Measurements from ENCODE around the gene PPFIBP2. TPM values are rescaled to one million over a fixed set of nuclear protein-coding genes. Genes with fewer than 3 reads are reported as not detected.

Gene PPFIBP2
- polyA plus RNA-seq, 2 of the 4 experiments (the other 2 are of a cell fraction), result 13.4 to 32.5 TPM

- CTCF ChIA-PET, result interaction anchor here (0.8 to 6.3 kb wide), 8 partner anchors 10 to 594 kb away, joined by 3 to 31 read pairs (median 5); no protein-coding TSS in a partner anchor
Measured at GRCh38 chr11:7691759-7692350, 178.1 kb downstream of the PPFIBP2 start.

GRCh38 chr11:7692426-7692825 is 178.6 kb downstream of the PPFIBP2 start:
- no peak for TF ChIP-seq RCOR1 (IDR thresholded peaks at IDR 0.05; ENCODE audit: low read depth, low read length)
- peak; percentile 42 for TF ChIP-seq MAFK (IDR thresholded peaks at IDR 0.05; ENCODE audit: partially characterized antibody)
- no peak for ATAC-seq
- Histone ChIP-seq H3K9me3 (no peaks in the 10 kb centered on the region), H3K4me1 (no peaks in the 10 kb centered on the region), H3K4me2 (no peak overlapping the region), H3K4me3 (no peak overlapping the region), H3K27ac (no peak overlapping the region)
- ChIA-PET CTCF (interaction anchor here (0.7 to 6.3 kb wide), 7 partner anchors 15 to 595 kb away, joined by 3 to 31 read pairs (median 4); no protein-coding TSS in a partner anchor), POLR2A (no interaction called here)
- FAIRE-seq, result no peak
- no peak for DNase-seq (ENCODE audit: low read depth in 1 of 2, low spot score in 1 of 2)
- WGBS (ENCODE audit: missing lambda C conversion rate), result 37% methylated on average over 3 of the region's 3 CpGs

More at GRCh38 chr11:7691759-7692350, 178.1 kb downstream of the PPFIBP2 start:
- Histone ChIP-seq H3K4me2 (no peak overlapping the region), H3K27ac (no peak overlapping the region), H3K4me1 (no peaks in the 10 kb centered on the region), H3K4me3 (no peak overlapping the region), H3K9me3 (no peaks in the 10 kb centered on the region)
- POLR2A ChIA-PET, result no interaction called here
- ATAC-seq, result no peak
- no peak for DNase-seq (ENCODE audit: low read depth in 1 of 2, low spot score in 1 of 2)
- no peak for TF ChIP-seq SMC3 (IDR thresholded peaks at IDR 0.05)
- no peak for TF ChIP-seq HDAC2 (IDR thresholded peaks at IDR 0.05)
- TF ChIP-seq FOSB (CRISPR knock-in tag; IDR thresholded peaks at IDR 0.05), result no peak
- no peak for TF ChIP-seq POLR2A (IDR thresholded peaks at IDR 0.05; ENCODE audit: low read length)
- no peak for TF ChIP-seq CHD2 (IDR thresholded peaks at IDR 0.05; ENCODE audit: low read length, partially characterized antibody)
- TF ChIP-seq RARB (CRISPR knock-in tag; IDR thresholded peaks at IDR 0.05), result no peak
- TF ChIP-seq RAD21 (conservative IDR thresholded peaks at IDR 0.05 in 1 of 2, IDR thresholded peaks at IDR 0.05 in 1 of 2), result no peak
- WGBS (ENCODE audit: missing lambda C conversion rate), result 47% methylated on average over 6 of the region's 6 CpGs
- FAIRE-seq, result no peak

- CTCF ChIA-PET, result interaction anchor here (0.6 to 2.5 kb wide), 25 partner anchors 9 to 939 kb away, joined by 3 to 13 read pairs (median 4); partner anchors contain the start of gene PPFIBP2
- peak in 1 of 2 experiments; percentile 77; a peak in 3 of 6 replicates for ATAC-seq
- peak overlapping the region; percentile 69 for H3K4me2 ChIP-seq
- H3K27ac ChIP-seq, result peak overlapping the region in 1 of 2 experiments; percentile 43; a peak in 1 of 6 replicates
- FAIRE-seq, result no peak
- H3K4me3 ChIP-seq, result peak overlapping the region; percentile 43
- no peak for DNase-seq (ENCODE audit: low read depth in 1 of 2, low spot score in 1 of 2)
- POLR2A ChIA-PET, result interaction anchor here (0.7 kb wide), 1 partner anchor 64 kb away, joined by 7 read pairs; no protein-coding TSS in a partner anchor
- no peaks in the 10 kb centered on the region for H3K4me1 ChIP-seq
- H3K9me3 ChIP-seq, result no peaks in the 10 kb centered on the region
- 43% methylated on average over 3 of the region's 3 CpGs for WGBS (ENCODE audit: missing lambda C conversion rate)
- TF ChIP-seq MAX (IDR thresholded peaks at IDR 0.05) (no peak), EP300 (IDR thresholded peaks at IDR 0.05) (no peak), ESRRA (IDR thresholded peaks at IDR 0.05; ENCODE audit: borderline replicate concordance, low read length) (no peak), NFE2L2 (conservative IDR thresholded peaks at IDR 0.05; ENCODE audit: low read length) (no peak), MYC (IDR thresholded peaks at IDR 0.05; ENCODE audit: borderline replicate concordance, low read length) (no peak), EHMT2 (IDR thresholded peaks at IDR 0.05; ENCODE audit: low read depth) (no peak), HMGXB4 (CRISPR knock-in tag; IDR thresholded peaks at IDR 0.05; ENCODE audit: borderline replicate concordance) (no peak), CHD4 (IDR thresholded peaks at IDR 0.05; ENCODE audit: borderline replicate concordance) (no peak), GATA3 (IDR thresholded peaks at IDR 0.05; ENCODE audit: borderline replicate concordance) (no peak), EHF (CRISPR knock-in tag; IDR thresholded peaks at IDR 0.05) (no peak), BCL3 (IDR thresholded peaks at IDR 0.05) (no peak), RNF2 (IDR thresholded peaks at IDR 0.05; ENCODE audit: borderline replicate concordance, low read depth) (no peak), RAD21 (conservative IDR thresholded peaks at IDR 0.05 in 1 of 2, IDR thresholded peaks at IDR 0.05 in 1 of 2) (no peak), JUNB (IDR thresholded peaks at IDR 0.05) (no peak), CBX2 (IDR thresholded peaks at IDR 0.05; ENCODE audit: borderline replicate concordance, low read depth) (no peak), KDM5A (IDR thresholded peaks at IDR 0.05) (no peak), RARB (CRISPR knock-in tag; IDR thresholded peaks at IDR 0.05) (no peak), HOXA7 (CRISPR knock-in tag; IDR thresholded peaks at IDR 0.05) (no peak), RFX5 (IDR thresholded peaks at IDR 0.05) (no peak), NR3C1 (IDR thresholded peaks at IDR 0.05) (no peak)
Measured at GRCh38 chr11:7694235-7694634, 180.4 kb downstream of the PPFIBP2 start.

All from A549 (cell line).